Gastroesophageal sphincter (tissue), 3 donors: ENCODE measurements around the gene INAVA.

Source experiments
- POLR2A ChIP-seq, 2 donors: fragments of 450-650 bp; IDR thresholded peaks; one replicate each; pipeline ENCODE4 v1.6.1; 2017; ENCODE audit warnings: antibody characterized with exemption in 2 of 2, mild to moderate bottlenecking in 2 of 2, moderate library complexity in 1 of 2
- POLR2AphosphoS5 ChIP-seq: sonication (generic); formaldehyde crosslinking; IDR thresholded peaks from one replicate; pipeline ENCODE4 v1.6.1; 2017; ENCODE audit warnings: antibody characterized with exemption
- TF ChIP-seq, protein P1 (sequence below), 4 experiments: fragments of 200-600 bp in 2 of 4; fragments of 450-650 bp in 2 of 4; sonication (generic) in 1 of 4; IDR thresholded peaks; one replicate each; pipeline ENCODE4 v1.5.1; 2017 to 2019; ENCODE audit warnings: antibody characterized with exemption in 4 of 4, mild to moderate bottlenecking in 2 of 4, moderate library complexity in 2 of 4

DNA sequence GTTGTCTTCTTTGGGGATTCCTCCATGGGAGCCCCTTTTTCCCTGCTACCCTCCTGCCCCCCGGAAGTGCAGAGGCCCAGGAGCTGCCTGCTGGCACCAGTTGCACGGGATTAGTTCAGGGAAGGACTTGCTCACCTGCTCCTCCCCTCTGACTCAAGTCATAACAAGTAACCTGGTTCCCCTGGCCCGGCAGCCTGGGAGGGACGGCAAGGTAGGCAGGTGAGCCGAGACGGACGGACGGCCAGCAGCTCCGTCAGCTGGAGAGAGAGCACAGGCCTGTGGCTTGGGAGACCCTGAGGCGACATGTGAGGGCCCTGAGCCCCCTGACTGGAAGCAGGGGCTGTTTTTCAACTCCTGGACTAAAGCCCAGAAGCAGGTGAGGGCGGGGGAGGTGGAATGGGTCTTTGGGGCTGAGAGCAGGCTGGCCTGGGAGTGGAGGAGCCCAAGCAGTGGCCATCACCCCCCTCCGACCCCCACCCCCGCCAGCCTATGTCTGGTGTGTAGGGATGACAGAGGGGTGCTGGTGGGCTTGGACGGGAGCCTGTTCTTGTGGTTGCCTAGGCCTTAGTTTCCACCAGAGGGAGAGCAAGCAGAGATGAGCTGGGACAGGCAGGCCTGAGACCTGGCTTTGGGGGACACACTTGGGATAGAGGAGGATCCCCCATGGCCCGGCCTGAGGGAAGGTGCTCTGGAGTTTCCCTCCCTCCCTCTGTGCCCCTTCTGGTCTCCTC lies at the start of gene INAVA:
- TF ChIP-seq POLR2AphosphoS5, result no peak
- TF ChIP-seq, protein P1, sequence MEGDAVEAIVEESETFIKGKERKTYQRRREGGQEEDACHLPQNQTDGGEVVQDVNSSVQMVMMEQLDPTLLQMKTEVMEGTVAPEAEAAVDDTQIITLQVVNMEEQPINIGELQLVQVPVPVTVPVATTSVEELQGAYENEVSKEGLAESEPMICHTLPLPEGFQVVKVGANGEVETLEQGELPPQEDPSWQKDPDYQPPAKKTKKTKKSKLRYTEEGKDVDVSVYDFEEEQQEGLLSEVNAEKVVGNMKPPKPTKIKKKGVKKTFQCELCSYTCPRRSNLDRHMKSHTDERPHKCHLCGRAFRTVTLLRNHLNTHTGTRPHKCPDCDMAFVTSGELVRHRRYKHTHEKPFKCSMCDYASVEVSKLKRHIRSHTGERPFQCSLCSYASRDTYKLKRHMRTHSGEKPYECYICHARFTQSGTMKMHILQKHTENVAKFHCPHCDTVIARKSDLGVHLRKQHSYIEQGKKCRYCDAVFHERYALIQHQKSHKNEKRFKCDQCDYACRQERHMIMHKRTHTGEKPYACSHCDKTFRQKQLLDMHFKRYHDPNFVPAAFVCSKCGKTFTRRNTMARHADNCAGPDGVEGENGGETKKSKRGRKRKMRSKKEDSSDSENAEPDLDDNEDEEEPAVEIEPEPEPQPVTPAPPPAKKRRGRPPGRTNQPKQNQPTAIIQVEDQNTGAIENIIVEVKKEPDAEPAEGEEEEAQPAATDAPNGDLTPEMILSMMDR (IDR thresholded peaks at IDR 0.05), result no peak
- TF ChIP-seq POLR2A (IDR thresholded peaks at IDR 0.05), result no peak
